Measurements from ENCODE around the gene SLC35B1. TPM values are rescaled to one million over a fixed set of nuclear protein-coding genes. Genes with fewer than 3 reads are reported as not detected.
"Not testable (repeated sequence)": the region's sequence is repeated elsewhere in the genome, so short reads cannot be mapped to it uniquely, and the experiment has no call there.

SLC35B1 gene
- total RNA-seq, 1 experiment from 2014 or later = 52.2 TPM

DNA sequence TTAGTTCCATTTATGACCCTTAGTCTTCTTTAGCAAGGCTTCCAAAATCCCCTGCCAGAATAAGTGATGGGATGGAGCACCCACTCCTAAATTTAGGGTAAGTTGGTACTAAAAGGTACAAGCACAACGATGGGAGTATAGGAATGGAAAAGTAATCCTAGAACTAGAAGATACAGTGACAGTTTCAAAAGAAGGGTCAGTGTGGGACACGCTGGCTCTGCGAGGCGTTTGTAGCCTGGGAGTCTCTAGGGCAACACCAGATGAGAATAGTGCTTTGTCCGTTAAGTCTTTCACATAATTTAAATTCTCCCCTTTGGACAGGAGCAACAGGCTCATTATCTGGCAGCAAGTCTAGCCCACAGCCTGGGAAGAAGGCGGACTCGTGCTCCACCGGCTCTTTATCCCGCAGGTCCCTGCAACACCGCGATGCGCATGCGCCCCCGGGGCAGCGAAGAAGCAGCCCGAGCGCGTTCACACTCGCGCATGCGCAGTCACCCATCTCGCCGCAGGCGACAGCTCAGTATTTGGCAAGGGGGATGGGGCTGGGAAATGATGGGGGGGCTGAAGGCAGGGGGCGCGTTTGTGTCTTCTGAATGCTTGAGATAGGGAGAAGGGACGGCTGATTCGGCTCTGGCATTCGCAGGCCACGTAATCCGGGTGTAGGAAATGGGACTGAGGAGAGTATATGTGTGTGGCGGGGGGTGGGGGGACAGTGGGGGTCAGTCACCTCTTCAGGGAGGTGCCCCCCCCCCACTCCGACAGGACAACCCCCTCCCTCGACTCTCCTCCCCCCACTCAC lies 30.4 kb downstream of the SLC35B1 start:
- H3K27me3 ChIP-seq = no peaks in the 10 kb centered on the region
- H3K4me1 ChIP-seq = peaks cover 8% of the 10 kb centered on the region; the same call in 1 of the 2 replicates
- H3K27ac ChIP-seq = peak overlapping the region; percentile 93
- peak overlapping the region; percentile 65 for H3K4me3 ChIP-seq
- no peaks in the 10 kb centered on the region; the same call in 1 of the 2 replicates for H3K36me3 ChIP-seq
- H3K9me3 ChIP-seq (replicated peaks) = no peaks in the 10 kb centered on the region; the same call in 1 of the 2 replicates
- DNase-seq = peak; percentile 97 to 98

DNA sequence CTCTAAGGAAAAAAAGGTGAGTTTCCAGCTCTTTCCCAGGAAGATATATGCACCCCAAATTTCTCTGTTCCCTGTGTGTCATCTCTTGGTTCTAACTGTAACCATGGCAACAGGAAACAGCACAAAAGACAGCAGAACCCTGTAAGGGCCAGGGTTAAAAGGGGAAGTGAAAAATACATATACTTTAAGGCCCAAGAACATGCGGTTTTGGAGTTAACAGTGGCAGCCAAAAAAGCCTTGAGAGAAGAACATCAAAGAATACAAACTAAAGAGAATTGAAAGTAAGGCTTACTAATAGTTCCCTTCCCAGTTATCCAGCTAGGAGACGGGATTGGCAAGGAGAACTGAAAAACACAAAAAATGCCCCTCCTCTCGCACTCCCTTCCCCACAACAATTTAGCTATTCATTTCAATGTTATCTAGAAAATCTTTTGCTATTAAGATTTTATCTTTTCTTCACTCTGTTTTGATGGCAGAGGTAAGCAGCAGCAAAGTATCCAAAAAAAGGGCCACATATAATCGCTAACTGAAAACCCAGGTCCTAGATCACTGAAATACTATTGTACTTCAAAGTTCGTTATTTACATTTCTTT lies 31.4 kb downstream of the SLC35B1 start:
- Histone ChIP-seq H3K4me3 (peak overlapping the region; percentile 65), H3K27ac (no peak overlapping the region; the same call in 1 of the 2 replicates), H3K36me3 (no peaks in the 10 kb centered on the region; the same call in 1 of the 2 replicates), H3K9me3 (replicated peaks) (no peaks in the 10 kb centered on the region; the same call in 1 of the 2 replicates), H3K4me1 (peaks cover 8% of the 10 kb centered on the region; the same call in 1 of the 2 replicates), H3K27me3 (no peaks in the 10 kb centered on the region)
- DNase-seq = no peak

DNA sequence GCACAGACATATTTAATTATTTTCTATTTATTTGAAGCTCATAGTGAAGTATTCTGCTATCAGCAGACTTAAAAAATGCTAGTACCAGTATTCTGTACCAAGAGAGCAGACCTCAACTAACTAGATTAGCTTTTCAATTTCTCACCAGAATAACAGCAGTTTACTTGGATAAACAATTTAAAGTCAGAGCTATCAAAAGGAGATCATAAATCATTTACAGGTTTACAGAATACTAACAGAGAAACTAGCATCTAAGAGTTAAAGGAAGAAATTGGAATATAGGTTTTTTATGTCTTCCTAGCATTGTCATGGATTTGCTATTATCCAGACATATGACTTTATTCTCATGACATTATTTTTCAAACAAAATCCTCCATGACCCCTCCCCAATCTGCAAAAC lies 33.3 kb downstream of the SLC35B1 start:
- peaks cover 8% of the 10 kb centered on the region; the same call in 1 of the 2 replicates for H3K4me1 ChIP-seq
- no peak overlapping the region for H3K4me3 ChIP-seq
- H3K9me3 ChIP-seq (replicated peaks) = no peaks in the 10 kb centered on the region; the same call in 1 of the 2 replicates
- no peak overlapping the region for H3K27ac ChIP-seq
- no peaks in the 10 kb centered on the region for H3K27me3 ChIP-seq
- H3K36me3 ChIP-seq = no peaks in the 10 kb centered on the region; the same call in 1 of the 2 replicates
- DNase-seq = no peak

DNA sequence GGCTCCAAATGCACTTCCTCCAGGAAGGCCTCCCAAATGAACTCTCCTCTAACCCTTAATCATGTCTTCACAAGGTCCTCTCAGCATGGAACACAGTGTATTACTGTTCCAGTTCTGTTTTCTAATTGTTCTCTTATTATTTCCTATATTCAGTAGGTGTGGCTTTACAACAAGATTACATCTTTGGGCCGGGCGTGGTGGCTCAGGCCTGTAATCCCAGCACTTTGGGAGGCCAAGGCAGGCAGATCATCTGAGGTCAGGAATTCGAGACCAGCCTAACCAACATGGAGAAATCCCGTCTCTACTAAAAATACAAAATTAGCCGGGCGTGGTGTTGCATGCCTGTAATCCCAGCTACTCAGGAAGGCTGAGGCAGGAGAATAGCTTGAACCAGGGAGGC lies 34.1 kb downstream of the SLC35B1 start:
- H3K4me1 ChIP-seq; H3K27me3 ChIP-seq; H3K4me3 ChIP-seq; H3K27ac ChIP-seq; DNase-seq; H3K9me3 ChIP-seq (replicated peaks); H3K36me3 ChIP-seq: not testable (repeated sequence)

DNA sequence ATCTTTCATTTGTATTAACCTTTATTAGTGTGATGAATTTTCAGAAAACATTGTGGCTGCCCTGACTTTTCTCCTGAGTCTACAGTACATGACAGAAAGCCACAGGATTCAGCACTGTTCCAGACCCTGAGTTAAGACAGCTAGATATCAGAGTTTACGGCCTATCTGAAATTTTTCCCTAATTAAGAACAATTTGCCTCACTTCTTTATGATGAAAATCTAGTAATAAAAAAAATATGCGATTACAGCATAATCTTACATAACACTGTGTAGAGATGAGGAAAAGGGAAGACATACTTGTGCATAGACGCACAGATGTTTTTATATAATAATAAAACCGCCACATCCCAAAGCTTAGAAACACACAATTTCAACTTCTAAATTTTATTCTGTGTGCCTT lies 37.1 kb downstream of the SLC35B1 start:
- no peak overlapping the region for H3K27ac ChIP-seq
- H3K36me3 ChIP-seq = peaks cover 2% of the 10 kb centered on the region
- H3K4me1 ChIP-seq = no peaks in the 10 kb centered on the region
- DNase-seq = no peak
- no peaks in the 10 kb centered on the region for H3K27me3 ChIP-seq
- no peak overlapping the region for H3K4me3 ChIP-seq
- no peaks in the 10 kb centered on the region for H3K9me3 ChIP-seq (replicated peaks)

DNA sequence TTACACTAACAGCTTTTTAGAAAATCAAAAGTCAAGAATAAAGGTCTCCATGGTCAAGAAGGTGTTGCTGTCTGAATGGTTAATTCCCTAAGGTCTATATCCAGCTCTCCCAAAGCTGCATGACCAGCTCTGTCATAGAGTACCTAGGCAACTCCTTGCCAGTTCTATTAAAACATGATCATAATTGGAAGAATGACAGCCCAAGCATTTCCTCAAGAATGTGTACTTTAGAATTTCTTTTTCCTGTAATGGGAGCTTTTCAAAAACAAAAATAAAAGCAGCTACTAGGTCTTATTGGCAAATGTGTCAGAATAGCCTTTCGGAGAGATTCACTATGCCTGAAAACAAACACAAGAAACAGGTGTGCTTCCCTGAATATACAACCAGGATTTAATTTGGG lies 37.8 kb downstream of the SLC35B1 start:
- no peaks in the 10 kb centered on the region for H3K4me1 ChIP-seq
- H3K4me3 ChIP-seq = no peak overlapping the region
- H3K27ac ChIP-seq = no peak overlapping the region
- peaks cover 2% of the 10 kb centered on the region; the same call in 1 of the 2 replicates for H3K36me3 ChIP-seq
- DNase-seq = no peak
- H3K27me3 ChIP-seq = no peaks in the 10 kb centered on the region
- no peaks in the 10 kb centered on the region for H3K9me3 ChIP-seq (replicated peaks)

DNA sequence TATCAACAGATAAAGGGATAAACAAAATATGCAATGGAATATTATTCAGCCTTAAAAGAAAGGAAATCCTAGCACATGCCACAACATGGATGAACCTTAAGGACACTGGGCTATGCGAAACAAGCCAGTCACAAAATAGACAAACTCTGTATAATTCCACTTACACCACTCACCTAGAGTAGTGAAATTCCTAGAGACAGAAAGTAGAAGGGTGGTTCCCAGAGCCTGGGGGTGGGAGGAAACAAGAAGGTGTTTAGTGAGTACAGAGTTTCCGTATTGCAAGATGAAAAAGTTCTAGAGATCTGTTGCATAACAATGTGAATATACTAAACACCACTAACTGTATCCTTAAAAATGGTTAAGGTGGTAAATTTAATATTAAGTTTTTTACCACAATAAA lies 39.9 kb downstream of the SLC35B1 start:
- Histone ChIP-seq H3K36me3 (peaks cover 2% of the 10 kb centered on the region), H3K27me3 (no peaks in the 10 kb centered on the region), H3K4me1 (no peaks in the 10 kb centered on the region), H3K9me3 (replicated peaks) (no peaks in the 10 kb centered on the region), H3K27ac (no peak overlapping the region), H3K4me3 (no peak overlapping the region)
- no peak for DNase-seq

DNA sequence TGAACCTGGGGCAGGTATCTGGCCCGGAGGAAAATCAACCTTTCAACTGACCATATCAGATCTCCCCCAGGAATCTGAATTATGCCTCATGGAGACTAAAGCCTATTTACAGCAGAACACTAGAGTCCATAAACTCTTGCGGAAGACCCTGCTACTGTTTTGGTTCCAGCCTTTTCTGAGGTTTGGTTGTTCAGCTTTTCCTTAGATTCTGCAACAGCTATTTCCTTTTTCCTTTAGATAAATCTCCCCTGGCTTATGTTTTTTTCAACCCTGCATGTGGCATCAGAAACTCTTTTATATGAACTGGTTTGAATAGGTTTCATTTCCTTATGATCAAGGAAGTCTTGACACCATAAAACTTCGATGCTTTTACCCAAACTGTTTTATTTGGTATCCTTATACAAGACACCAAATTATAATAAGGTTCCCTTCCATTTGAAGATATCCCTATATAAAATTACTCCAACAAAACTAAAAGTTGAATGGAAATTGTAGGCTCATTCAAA lies 43.0 kb downstream of the SLC35B1 start:
- no peaks in the 10 kb centered on the region for H3K27me3 ChIP-seq
- H3K9me3 ChIP-seq (replicated peaks) = no peaks in the 10 kb centered on the region
- H3K36me3 ChIP-seq = peaks cover 2% of the 10 kb centered on the region
- no peak for DNase-seq
- no peaks in the 10 kb centered on the region for H3K4me1 ChIP-seq
- H3K27ac ChIP-seq = no peak overlapping the region
- no peak overlapping the region for H3K4me3 ChIP-seq

DNA sequence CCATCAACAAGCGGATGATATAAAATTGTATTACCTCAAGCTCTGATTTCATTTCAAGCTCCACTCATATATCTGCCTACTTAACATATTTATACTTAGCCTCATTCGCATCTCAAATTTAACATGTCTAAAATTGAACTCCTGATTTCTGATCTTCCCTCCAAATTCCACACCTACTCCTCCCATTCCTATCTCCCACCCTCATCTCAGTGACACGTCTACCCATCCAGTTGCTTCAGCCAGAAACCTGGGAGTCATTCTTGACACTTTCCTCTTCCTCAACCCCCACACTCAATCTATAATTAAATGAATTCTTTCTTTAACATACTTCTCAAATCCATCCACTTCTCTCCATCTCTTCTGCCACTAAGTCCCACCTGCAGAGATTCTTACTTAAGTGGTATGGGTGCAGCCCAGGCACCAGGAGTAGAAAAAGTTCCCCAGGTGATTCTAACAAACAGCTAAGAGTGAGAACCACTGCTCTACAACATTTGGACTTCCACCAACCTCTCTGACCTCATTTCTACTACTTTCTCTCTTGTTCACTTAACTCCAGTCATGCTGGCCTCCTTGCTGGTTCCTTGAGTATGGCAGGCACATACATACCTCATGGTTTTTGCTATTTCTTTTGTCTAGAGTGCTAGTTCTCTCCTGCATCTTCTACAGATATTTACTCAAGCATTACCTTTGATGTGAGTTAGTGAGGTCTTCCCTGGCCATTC lies 47.9 kb downstream of the SLC35B1 start:
- DNase-seq = no peak
- H3K27ac ChIP-seq = no peak overlapping the region
- no peak overlapping the region for H3K4me3 ChIP-seq
- H3K27me3 ChIP-seq = no peaks in the 10 kb centered on the region
- no peaks in the 10 kb centered on the region; the same call in 1 of the 2 replicates for H3K4me1 ChIP-seq
- no peaks in the 10 kb centered on the region for H3K9me3 ChIP-seq (replicated peaks)
- peaks cover 4% of the 10 kb centered on the region for H3K36me3 ChIP-seq

DNA sequence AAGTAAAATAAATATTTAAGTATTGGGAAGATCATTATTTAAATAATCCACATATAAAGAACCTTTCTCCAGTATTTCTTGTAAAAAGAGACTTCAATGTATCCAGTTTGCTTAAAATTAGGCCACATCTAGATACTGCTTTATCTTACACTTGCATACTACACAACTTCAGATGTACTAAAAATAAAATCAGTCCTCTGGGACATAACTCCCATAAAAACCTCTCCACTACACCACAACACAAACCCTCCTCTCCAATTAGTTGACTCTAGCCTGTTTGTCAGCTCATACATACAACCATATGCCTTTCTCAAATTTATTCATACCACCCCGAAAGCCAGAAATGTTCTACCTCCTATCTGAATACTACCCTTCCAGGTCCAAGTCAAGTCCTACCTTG lies 51.5 kb downstream of the SLC35B1 start:
- Histone ChIP-seq H3K27me3 (no peaks in the 10 kb centered on the region), H3K36me3 (peaks cover 4% of the 10 kb centered on the region; the same call in 1 of the 2 replicates), H3K4me3 (no peak overlapping the region), H3K4me1 (no peaks in the 10 kb centered on the region; the same call in 1 of the 2 replicates), H3K9me3 (replicated peaks) (no peaks in the 10 kb centered on the region), H3K27ac (no peak overlapping the region)
- no peak for DNase-seq

Other genes starting within 250 kb of the SLC35B1 start
- 104 and 105 TPM in 2 replicates for gene NGFR, start 212.7 kb downstream of the SLC35B1 start, total RNA-seq (2014; rRNA removed; shearing (Covaris generic))
- 1.0 and 1.2 TPM in 2 replicates for gene NXPH3, start 132.1 kb downstream of the SLC35B1 start, total RNA-seq (2014; rRNA removed; shearing (Covaris generic))
- 31.3 and 33.0 TPM in 2 replicates for gene SPOP, start 29.9 kb downstream of the SLC35B1 start, total RNA-seq (2014; rRNA removed; shearing (Covaris generic))
- gene FAM117A, start 56.2 kb upstream of the SLC35B1 start, total RNA-seq (2014; rRNA removed; shearing (Covaris generic)) = 9.2 and 10.1 TPM in 2 replicates
- gene KAT7, start 80.7 kb upstream of the SLC35B1 start, total RNA-seq (2014; rRNA removed; shearing (Covaris generic)) = 38.5 and 40.1 TPM in 2 replicates
- not detected in 2 replicates for gene TAC4, start 140.1 kb upstream of the SLC35B1 start, total RNA-seq (2014; rRNA removed; shearing (Covaris generic))

All from SJCRH30 (cell line).